Measurements from ENCODE around the gene SIMC1. TPM values are rescaled to one million over a fixed set of nuclear protein-coding genes. Genes with fewer than 3 reads are reported as not detected.
"Not testable (repeated sequence)": the region's sequence is repeated elsewhere in the genome, so short reads cannot be mapped to it uniquely, and the experiment has no call there.

Gene SIMC1
- total RNA-seq, 1 experiment from 2014 or later, result 19.7 TPM

GRCh38 chr5:176245074-176245473 lies 6.8 kb downstream of the SIMC1 start:
- intact Hi-C loops (cut with micrococcal nuclease); RAD21 ChIA-PET (ENCODE audit: low non-redundant PET in 1 of 2, low total read pairs in 2 of 2, uncharacterized antibody in 2 of 2, unreplicated experiment in 2 of 2); H3K4me1 ChIP-seq (ENCODE audit: control insufficient read depth in 1 of 2, insufficient read depth in 2 of 2, low read length in 2 of 2); H3K9ac ChIP-seq (ENCODE audit: low read length); H3K4me3 ChIP-seq (replicated peaks in 1 of 2; ENCODE audit: low read depth in 1 of 2, low read length in 2 of 2); H3K27ac ChIP-seq (ENCODE audit: low read depth, low read length); BruUV-seq (replicated peaks); ATAC-seq; H3K9me3 ChIP-seq (ENCODE audit: control insufficient read depth in 1 of 2, insufficient read depth in 1 of 2, low read depth in 1 of 2, low read length in 2 of 2); H3K27me3 ChIP-seq (ENCODE audit: insufficient read depth, low read length); H3K9me2 ChIP-seq (ENCODE audit: insufficient read depth); CTCF ChIA-PET; H3K79me2 ChIP-seq (ENCODE audit: insufficient read depth, low read length); DNase-seq (ENCODE audit: low read depth, low spot score); H3K4me2 ChIP-seq (ENCODE audit: low read length); H3K36me3 ChIP-seq (ENCODE audit: control insufficient read depth in 1 of 2, insufficient read depth in 2 of 2, low read length in 2 of 2); POLR2A ChIA-PET; H2AFZ ChIP-seq (ENCODE audit: low read depth, low read length, poor library complexity, severe bottlenecking); H4K20me1 ChIP-seq (ENCODE audit: insufficient read depth): not testable (repeated sequence)

- H3K9ac ChIP-seq (ENCODE audit: low read length); H3K4me3 ChIP-seq (replicated peaks in 1 of 2; ENCODE audit: low read depth in 1 of 2, low read length in 2 of 2); H3K9me3 ChIP-seq (ENCODE audit: control insufficient read depth in 1 of 2, insufficient read depth in 1 of 2, low read depth in 1 of 2, low read length in 2 of 2); DNase-seq (ENCODE audit: low read depth, low spot score); H2AFZ ChIP-seq (ENCODE audit: low read depth, low read length, poor library complexity, severe bottlenecking); H3K36me3 ChIP-seq (ENCODE audit: control insufficient read depth in 1 of 2, insufficient read depth in 2 of 2, low read length in 2 of 2); H3K4me1 ChIP-seq (ENCODE audit: control insufficient read depth in 1 of 2, insufficient read depth in 2 of 2, low read length in 2 of 2); ATAC-seq; BruUV-seq (replicated peaks); RAD21 ChIA-PET (ENCODE audit: low non-redundant PET in 1 of 2, low total read pairs in 2 of 2, uncharacterized antibody in 2 of 2, unreplicated experiment in 2 of 2); H3K27me3 ChIP-seq (ENCODE audit: insufficient read depth, low read length); H3K27ac ChIP-seq (ENCODE audit: low read depth, low read length); CTCF ChIA-PET; H3K4me2 ChIP-seq (ENCODE audit: low read length); POLR2A ChIA-PET; H4K20me1 ChIP-seq (ENCODE audit: insufficient read depth); intact Hi-C loops (cut with micrococcal nuclease); H3K79me2 ChIP-seq (ENCODE audit: insufficient read depth, low read length); H3K9me2 ChIP-seq (ENCODE audit: insufficient read depth): not testable (repeated sequence)
These were observed 7.3 kb downstream of the SIMC1 start for GRCh38 chr5:176245489-176245888.

- RAD21 ChIA-PET (ENCODE audit: low non-redundant PET in 1 of 2, low total read pairs in 2 of 2, uncharacterized antibody in 2 of 2, unreplicated experiment in 2 of 2); H3K9me2 ChIP-seq (ENCODE audit: insufficient read depth); H3K27ac ChIP-seq (ENCODE audit: low read depth, low read length); H3K4me2 ChIP-seq (ENCODE audit: low read length); H4K20me1 ChIP-seq (ENCODE audit: insufficient read depth); H3K4me3 ChIP-seq (replicated peaks in 1 of 2; ENCODE audit: low read depth in 1 of 2, low read length in 2 of 2); H3K79me2 ChIP-seq (ENCODE audit: insufficient read depth, low read length); H3K27me3 ChIP-seq (ENCODE audit: insufficient read depth, low read length); intact Hi-C loops (cut with micrococcal nuclease); CTCF ChIA-PET; H3K9ac ChIP-seq (ENCODE audit: low read length); POLR2A ChIA-PET; H3K36me3 ChIP-seq (ENCODE audit: control insufficient read depth in 1 of 2, insufficient read depth in 2 of 2, low read length in 2 of 2); ATAC-seq; DNase-seq (ENCODE audit: low read depth, low spot score); H2AFZ ChIP-seq (ENCODE audit: low read depth, low read length, poor library complexity, severe bottlenecking); H3K9me3 ChIP-seq (ENCODE audit: control insufficient read depth in 1 of 2, insufficient read depth in 1 of 2, low read depth in 1 of 2, low read length in 2 of 2); BruUV-seq (replicated peaks); H3K4me1 ChIP-seq (ENCODE audit: control insufficient read depth in 1 of 2, insufficient read depth in 2 of 2, low read length in 2 of 2): not testable (repeated sequence)
These were observed 12.5 kb downstream of the SIMC1 start for GRCh38 chr5:176250691-176251090.

GRCh38 chr5:176252171-176252570 lies 13.9 kb downstream of the SIMC1 start:
- CTCF ChIA-PET; BruUV-seq (replicated peaks); H3K9me2 ChIP-seq (ENCODE audit: insufficient read depth); DNase-seq (ENCODE audit: low read depth, low spot score); H3K27me3 ChIP-seq (ENCODE audit: insufficient read depth, low read length); H3K9ac ChIP-seq (ENCODE audit: low read length); intact Hi-C loops (cut with micrococcal nuclease); RAD21 ChIA-PET (ENCODE audit: low non-redundant PET in 1 of 2, low total read pairs in 2 of 2, uncharacterized antibody in 2 of 2, unreplicated experiment in 2 of 2); ATAC-seq; H3K4me2 ChIP-seq (ENCODE audit: low read length); H3K4me1 ChIP-seq (ENCODE audit: control insufficient read depth in 1 of 2, insufficient read depth in 2 of 2, low read length in 2 of 2); H3K4me3 ChIP-seq (replicated peaks in 1 of 2; ENCODE audit: low read depth in 1 of 2, low read length in 2 of 2); POLR2A ChIA-PET; H3K79me2 ChIP-seq (ENCODE audit: insufficient read depth, low read length); H3K27ac ChIP-seq (ENCODE audit: low read depth, low read length); H4K20me1 ChIP-seq (ENCODE audit: insufficient read depth); H2AFZ ChIP-seq (ENCODE audit: low read depth, low read length, poor library complexity, severe bottlenecking); H3K9me3 ChIP-seq (ENCODE audit: control insufficient read depth in 1 of 2, insufficient read depth in 1 of 2, low read depth in 1 of 2, low read length in 2 of 2); H3K36me3 ChIP-seq (ENCODE audit: control insufficient read depth in 1 of 2, insufficient read depth in 2 of 2, low read length in 2 of 2): not testable (repeated sequence)
